ENCODE measurements around the gene RNF220.

DNA sequence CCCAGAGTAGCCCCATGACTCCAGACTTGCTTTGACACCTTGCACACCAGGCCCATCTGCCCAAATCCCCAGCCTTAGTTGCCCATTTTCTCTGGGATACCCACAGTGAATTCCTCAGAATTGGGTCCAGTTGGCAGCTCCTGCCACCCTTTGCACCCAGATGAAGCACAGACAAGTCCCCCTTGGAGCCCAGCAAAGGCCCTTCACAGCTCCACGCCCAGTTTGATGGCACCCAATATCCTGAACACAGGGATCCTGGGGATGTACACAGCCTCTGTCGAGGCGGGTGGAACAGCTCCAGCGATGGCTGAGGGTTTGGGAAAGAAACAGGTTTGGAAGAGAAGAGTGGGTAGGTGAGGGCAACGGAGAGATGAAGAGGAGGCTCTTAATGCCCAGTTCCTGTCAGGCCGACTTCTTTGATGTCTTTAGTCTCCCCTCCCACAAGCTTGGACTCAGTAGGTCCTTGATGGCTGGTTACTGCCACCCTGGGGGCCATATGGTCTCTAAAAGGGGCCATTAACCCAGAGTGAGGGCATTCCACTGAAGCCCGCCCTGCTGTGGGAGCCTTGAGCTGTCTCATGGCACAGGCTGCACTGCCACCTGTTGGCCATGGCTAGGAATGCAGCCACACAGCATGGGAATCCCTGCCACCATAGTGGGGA is 247.5 kb downstream of the RNF220 start:
- TF ChIP-seq, protein P1, sequence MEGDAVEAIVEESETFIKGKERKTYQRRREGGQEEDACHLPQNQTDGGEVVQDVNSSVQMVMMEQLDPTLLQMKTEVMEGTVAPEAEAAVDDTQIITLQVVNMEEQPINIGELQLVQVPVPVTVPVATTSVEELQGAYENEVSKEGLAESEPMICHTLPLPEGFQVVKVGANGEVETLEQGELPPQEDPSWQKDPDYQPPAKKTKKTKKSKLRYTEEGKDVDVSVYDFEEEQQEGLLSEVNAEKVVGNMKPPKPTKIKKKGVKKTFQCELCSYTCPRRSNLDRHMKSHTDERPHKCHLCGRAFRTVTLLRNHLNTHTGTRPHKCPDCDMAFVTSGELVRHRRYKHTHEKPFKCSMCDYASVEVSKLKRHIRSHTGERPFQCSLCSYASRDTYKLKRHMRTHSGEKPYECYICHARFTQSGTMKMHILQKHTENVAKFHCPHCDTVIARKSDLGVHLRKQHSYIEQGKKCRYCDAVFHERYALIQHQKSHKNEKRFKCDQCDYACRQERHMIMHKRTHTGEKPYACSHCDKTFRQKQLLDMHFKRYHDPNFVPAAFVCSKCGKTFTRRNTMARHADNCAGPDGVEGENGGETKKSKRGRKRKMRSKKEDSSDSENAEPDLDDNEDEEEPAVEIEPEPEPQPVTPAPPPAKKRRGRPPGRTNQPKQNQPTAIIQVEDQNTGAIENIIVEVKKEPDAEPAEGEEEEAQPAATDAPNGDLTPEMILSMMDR (IDR thresholded peaks at IDR 0.05; ENCODE audit: extremely low read depth in 1 of 2, insufficient read depth in 1 of 2, low read depth in 1 of 2, low read length in 2 of 2): peak; percentile 92 to 94
- TF ChIP-seq POLR2A (IDR thresholded peaks at IDR 0.05; ENCODE audit: low read depth, low read length): no peak
